K562 (cell line): ENCODE measurements around the gene LAPTM5. TPM values are rescaled to one million over a fixed set of nuclear protein-coding genes. Genes with fewer than 3 reads are reported as not detected.

Experiments used
- CEBPB ChIP-seq: fragments of 450-650 bp; IDR thresholded peaks from 2 replicates; pipeline ENCODE4 v1.6.1; 2016; ENCODE audit warnings: missing genetic modification characterization, missing compliant biosample characterization
- MECOM ChIP-seq: fragments of 250-450 bp; sonication (Bioruptor Pico); IDR thresholded peaks from 2 replicates; pipeline ENCODE4 v1.8.0; 2022; ENCODE audit warnings: inconsistent platforms
- NCOR1 ChIP-seq: fragments of 450-650 bp; IDR thresholded peaks from 2 replicates; pipeline ENCODE4 v1.6.1; 2016; ENCODE audit warnings: mild to moderate bottlenecking, moderate library complexity
- RNF2 ChIP-seq: sonication (generic); IDR thresholded peaks from 2 replicates; pipeline ENCODE4 v1.6.1; 2016
- SIN3A ChIP-seq, 2 experiments: fragments of 150-350 bp in 1 of 2; IDR thresholded peaks; 2 replicates each; pipeline ENCODE4 v1.6.1; 2011 to 2016; ENCODE audit warnings: borderline replicate concordance in 2 of 2, low read depth in 2 of 2, low read length in 2 of 2, mild to moderate bottlenecking in 2 of 2, moderate library complexity in 2 of 2; ENCODE audit not compliant: control insufficient read depth in 1 of 2
- SMAD2 ChIP-seq: fragments of 150-350 bp; IDR thresholded peaks from 2 replicates; pipeline ENCODE4 v1.6.1; 2014; ENCODE audit warnings: low read depth, mild to moderate bottlenecking, low read length
- SNRNP70 ChIP-seq: fragments of 200-400 bp; formaldehyde crosslinking; optimal IDR thresholded peaks from 2 replicates; pipeline ENCODE3; 2017; ENCODE audit warnings: low read depth, low read length
- ZNF324 ChIP-seq: fragments of 250-450 bp; sonication (Bioruptor Pico); IDR thresholded peaks from 2 replicates; pipeline ENCODE4 v1.4.0; 2020; ENCODE audit warnings: mild to moderate bottlenecking
- ZSCAN32 ChIP-seq: fragments of 450-650 bp; formaldehyde crosslinking; IDR thresholded peaks from 2 replicates; pipeline ENCODE4 v1.4.0; 2020; ENCODE audit warnings: mild to moderate bottlenecking, moderate library complexity
- polyA plus RNA-seq, 8 experiments: library from polyadenylated mRNA; depleted of rRNA in 4 of 8; stranded (reverse) in 5 of 8; unstranded in 3 of 8; fragments of >200 nt; fragmentation: Nextera tagmentation in 2 of 8; fragmentation: Illumina TruSeq in 1 of 8; extraction: Ambion mirVana in 2 of 8; extraction: Trizol in 1 of 8; gene quantifications; 2 replicates each; pipeline versions ENCODE4 v1.2.1 to v1.2.3, GENCODE V29; 2011 to 2014; ENCODE audit warnings: inconsistent platforms in 1 of 8, missing spikeins in 1 of 8
- total RNA-seq, 7 experiments: library from RNA; depleted of rRNA in 6 of 7; stranded (reverse); fragments of >200 nt in 6 of 7; fragmentation: Illumina TruSeq in 2 of 7; extraction: Trizol in 2 of 7; gene quantifications; 2 replicates each; pipeline versions ENCODE4 v1.2.1 to v1.2.3, GENCODE V29; 2011 to 2021; ENCODE audit warnings: low replicate concordance in 1 of 7
- TF ChIP-seq, protein P1 (sequence below): fragments of 250-450 bp; sonication (Bioruptor Pico); IDR thresholded peaks from 2 replicates; pipeline ENCODE4 v1.8.0; 2022; ENCODE audit warnings: inconsistent platforms
- TF ChIP-seq, protein P2 (sequence below), 3 experiments: IDR thresholded peaks in 2 of 3; conservative IDR thresholded peaks in 1 of 3; 2 replicates each; pipeline ENCODE4 v1.5.1; 2011 to 2012; ENCODE audit warnings: low read length in 3 of 3, mild to moderate bottlenecking in 3 of 3, control low read depth in 2 of 3, improper control_type of control experiment in 1 of 3, inconsistent platforms in 1 of 3, low read depth in 1 of 3, mixed read lengths in 1 of 3, moderate library complexity in 1 of 3; ENCODE audit not compliant: insufficient read depth in 2 of 3
- TF ChIP-seq, protein P3 (sequence below): fragments of 250-450 bp; sonication (Bioruptor Pico); IDR thresholded peaks from 2 replicates; pipeline ENCODE4 v1.5.0; 2021
- TF ChIP-seq, protein P4 (sequence below): fragments of 250-450 bp; sonication (Bioruptor Pico); IDR thresholded peaks from 2 replicates; pipeline ENCODE4 v1.8.0; 2022; ENCODE audit warnings: moderate library complexity, mild to moderate bottlenecking, inconsistent platforms
- TF ChIP-seq, protein P5 (sequence below): fragments of 250-450 bp; sonication (Bioruptor Pico); IDR thresholded peaks from 2 replicates; pipeline ENCODE4 v1.5.0; 2020; ENCODE audit warnings: mild to moderate bottlenecking, borderline replicate concordance
- TF ChIP-seq, protein P6 (sequence below): fragments of 450-650 bp; IDR thresholded peaks from 2 replicates; pipeline ENCODE4 v1.6.1; 2016; ENCODE audit warnings: low read depth, mild to moderate bottlenecking, moderate library complexity

Gene LAPTM5
- total and polyA plus RNA-seq, 9 of the 15 experiments (the other 6 are each of a cell fraction or from before 2014, with no cell fraction given) = 2.4 to 47.3 (median 20.3) TPM

DNA sequence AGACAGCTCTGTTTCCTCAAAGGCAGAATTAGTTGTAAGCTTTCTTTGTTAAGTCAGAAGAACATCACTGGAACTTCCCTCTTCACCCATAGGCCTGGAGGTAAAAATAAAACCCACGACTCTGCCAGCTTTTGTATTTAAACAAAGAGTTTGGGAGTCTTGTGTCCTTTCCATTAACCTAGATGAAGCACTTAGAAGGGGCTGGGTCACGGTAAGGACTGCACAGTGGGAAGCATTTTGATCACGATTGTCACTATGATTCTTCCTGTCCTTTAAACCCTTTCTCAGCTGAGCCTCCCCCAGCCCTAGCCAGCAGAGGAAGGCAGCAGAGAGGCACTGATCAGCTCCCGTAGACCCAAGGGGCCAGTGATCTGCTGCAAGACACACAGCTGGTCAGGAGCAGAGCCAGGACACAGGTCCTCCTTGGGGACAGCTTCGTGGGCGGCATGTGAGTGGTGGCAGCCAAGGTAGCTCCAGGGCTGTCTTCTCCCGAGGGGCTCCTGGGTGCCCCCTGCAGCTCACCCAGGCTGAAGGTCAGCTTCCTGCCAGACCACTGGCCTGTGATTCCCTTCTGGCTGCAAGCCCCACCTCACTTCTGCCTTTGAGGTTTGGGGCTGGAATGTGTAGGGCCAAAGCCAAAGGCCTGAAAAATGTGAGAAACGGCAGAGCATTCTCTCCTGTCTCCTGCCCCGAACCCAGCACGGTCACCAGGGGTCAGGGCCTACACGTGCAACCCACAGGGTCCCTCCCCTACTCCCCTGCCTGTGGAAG lies 4.0 kb upstream of the LAPTM5 start (continued):
- TF ChIP-seq, protein P1, sequence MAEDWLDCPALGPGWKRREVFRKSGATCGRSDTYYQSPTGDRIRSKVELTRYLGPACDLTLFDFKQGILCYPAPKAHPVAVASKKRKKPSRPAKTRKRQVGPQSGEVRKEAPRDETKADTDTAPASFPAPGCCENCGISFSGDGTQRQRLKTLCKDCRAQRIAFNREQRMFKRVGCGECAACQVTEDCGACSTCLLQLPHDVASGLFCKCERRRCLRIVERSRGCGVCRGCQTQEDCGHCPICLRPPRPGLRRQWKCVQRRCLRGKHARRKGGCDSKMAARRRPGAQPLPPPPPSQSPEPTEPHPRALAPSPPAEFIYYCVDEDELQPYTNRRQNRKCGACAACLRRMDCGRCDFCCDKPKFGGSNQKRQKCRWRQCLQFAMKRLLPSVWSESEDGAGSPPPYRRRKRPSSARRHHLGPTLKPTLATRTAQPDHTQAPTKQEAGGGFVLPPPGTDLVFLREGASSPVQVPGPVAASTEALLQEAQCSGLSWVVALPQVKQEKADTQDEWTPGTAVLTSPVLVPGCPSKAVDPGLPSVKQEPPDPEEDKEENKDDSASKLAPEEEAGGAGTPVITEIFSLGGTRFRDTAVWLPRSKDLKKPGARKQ (CRISPR knock-in tag) = no peak
- TF ChIP-seq, protein P2, sequence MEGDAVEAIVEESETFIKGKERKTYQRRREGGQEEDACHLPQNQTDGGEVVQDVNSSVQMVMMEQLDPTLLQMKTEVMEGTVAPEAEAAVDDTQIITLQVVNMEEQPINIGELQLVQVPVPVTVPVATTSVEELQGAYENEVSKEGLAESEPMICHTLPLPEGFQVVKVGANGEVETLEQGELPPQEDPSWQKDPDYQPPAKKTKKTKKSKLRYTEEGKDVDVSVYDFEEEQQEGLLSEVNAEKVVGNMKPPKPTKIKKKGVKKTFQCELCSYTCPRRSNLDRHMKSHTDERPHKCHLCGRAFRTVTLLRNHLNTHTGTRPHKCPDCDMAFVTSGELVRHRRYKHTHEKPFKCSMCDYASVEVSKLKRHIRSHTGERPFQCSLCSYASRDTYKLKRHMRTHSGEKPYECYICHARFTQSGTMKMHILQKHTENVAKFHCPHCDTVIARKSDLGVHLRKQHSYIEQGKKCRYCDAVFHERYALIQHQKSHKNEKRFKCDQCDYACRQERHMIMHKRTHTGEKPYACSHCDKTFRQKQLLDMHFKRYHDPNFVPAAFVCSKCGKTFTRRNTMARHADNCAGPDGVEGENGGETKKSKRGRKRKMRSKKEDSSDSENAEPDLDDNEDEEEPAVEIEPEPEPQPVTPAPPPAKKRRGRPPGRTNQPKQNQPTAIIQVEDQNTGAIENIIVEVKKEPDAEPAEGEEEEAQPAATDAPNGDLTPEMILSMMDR (IDR thresholded peaks at IDR 0.05 in 2 of 3, conservative IDR thresholded peaks at IDR 0.05 in 1 of 3; ENCODE audit: insufficient read depth in 2 of 3, low read depth in 1 of 3, low read length in 3 of 3) = peak; percentile 19 to 36 (median 25); a peak in 3 of 6 replicates
- TF ChIP-seq CEBPB (tag) (no peak), SIN3A (IDR thresholded peaks at IDR 0.05; ENCODE audit: borderline replicate concordance in 2 of 2, control insufficient read depth in 1 of 2, low read depth in 2 of 2, low read length in 2 of 2) (no peak), MECOM (no peak), ZNF324 (CRISPR knock-in tag) (no peak; the same call in 1 of the 2 replicates), ZSCAN32 (CRISPR knock-in tag) (peak; percentile 26; the same call in 1 of the 2 replicates), SMAD2 (no peak), RNF2 (peak; percentile 84; the same call in 1 of the 2 replicates), SNRNP70 (no peak), NCOR1 (no peak)
- TF ChIP-seq, protein P3, sequence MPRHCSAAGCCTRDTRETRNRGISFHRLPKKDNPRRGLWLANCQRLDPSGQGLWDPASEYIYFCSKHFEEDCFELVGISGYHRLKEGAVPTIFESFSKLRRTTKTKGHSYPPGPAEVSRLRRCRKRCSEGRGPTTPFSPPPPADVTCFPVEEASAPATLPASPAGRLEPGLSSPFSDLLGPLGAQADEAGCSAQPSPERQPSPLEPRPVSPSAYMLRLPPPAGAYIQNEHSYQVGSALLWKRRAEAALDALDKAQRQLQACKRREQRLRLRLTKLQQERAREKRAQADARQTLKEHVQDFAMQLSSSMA (CRISPR knock-in tag) = 0 out of 2 replicates have a peak, but pooled peaks have one; percentile 72
- TF ChIP-seq, protein P4, sequence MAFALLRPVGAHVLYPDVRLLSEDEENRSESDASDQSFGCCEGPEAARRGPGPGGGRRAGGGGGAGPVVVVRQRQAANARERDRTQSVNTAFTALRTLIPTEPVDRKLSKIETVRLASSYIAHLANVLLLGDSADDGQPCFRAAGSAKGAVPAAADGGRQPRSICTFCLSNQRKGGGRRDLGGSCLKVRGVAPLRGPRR (CRISPR knock-in tag) = peak; percentile 16
- TF ChIP-seq, protein P5, sequence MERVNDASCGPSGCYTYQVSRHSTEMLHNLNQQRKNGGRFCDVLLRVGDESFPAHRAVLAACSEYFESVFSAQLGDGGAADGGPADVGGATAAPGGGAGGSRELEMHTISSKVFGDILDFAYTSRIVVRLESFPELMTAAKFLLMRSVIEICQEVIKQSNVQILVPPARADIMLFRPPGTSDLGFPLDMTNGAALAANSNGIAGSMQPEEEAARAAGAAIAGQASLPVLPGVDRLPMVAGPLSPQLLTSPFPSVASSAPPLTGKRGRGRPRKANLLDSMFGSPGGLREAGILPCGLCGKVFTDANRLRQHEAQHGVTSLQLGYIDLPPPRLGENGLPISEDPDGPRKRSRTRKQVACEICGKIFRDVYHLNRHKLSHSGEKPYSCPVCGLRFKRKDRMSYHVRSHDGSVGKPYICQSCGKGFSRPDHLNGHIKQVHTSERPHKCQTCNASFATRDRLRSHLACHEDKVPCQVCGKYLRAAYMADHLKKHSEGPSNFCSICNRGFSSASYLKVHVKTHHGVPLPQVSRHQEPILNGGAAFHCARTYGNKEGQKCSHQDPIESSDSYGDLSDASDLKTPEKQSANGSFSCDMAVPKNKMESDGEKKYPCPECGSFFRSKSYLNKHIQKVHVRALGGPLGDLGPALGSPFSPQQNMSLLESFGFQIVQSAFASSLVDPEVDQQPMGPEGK (CRISPR knock-in tag) = no peak
- TF ChIP-seq, protein P6, sequence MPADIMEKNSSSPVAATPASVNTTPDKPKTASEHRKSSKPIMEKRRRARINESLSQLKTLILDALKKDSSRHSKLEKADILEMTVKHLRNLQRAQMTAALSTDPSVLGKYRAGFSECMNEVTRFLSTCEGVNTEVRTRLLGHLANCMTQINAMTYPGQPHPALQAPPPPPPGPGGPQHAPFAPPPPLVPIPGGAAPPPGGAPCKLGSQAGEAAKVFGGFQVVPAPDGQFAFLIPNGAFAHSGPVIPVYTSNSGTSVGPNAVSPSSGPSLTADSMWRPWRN = no peak
- TF ChIP-seq, all 486 proteins: peak for 92
